Natural killer cell (primary cell): ENCODE data around the gene PHF21A. TPM values are rescaled to one million over a fixed set of nuclear protein-coding genes. Genes with fewer than 3 reads are reported as not detected.

Source experiments
- ATAC-seq, 3 donors: fragments of 150-1000 bp in 2 of 3; fragments of 200-7000 bp in 1 of 3; cut with Tn5 transposase; 1 replicate in 1 of 3; 2 replicates in 2 of 3; pipeline ENCODE4 v1.10.0; 2021; ENCODE audit warnings: mild to moderate bottlenecking in 2 of 3, moderate library complexity in 2 of 3
- DNase-seq, 2 donors: peaks; one replicate each; pipeline versions ENCODE4 v3.0.0 to v3.0.0-alpha.2; 2013 to 2021; ENCODE audit warnings: mixed read lengths in 1 of 2
- H3K27ac ChIP-seq: one replicate; pipeline ENCODE4 v1.5.1; 2013; ENCODE audit warnings: mild to moderate bottlenecking, low read length
- H3K27me3 ChIP-seq: one replicate; pipeline ENCODE4 v1.6.1; 2013; ENCODE audit warnings: low read length; ENCODE audit not compliant: control insufficient read depth, insufficient read depth
- H3K36me3 ChIP-seq: one replicate; pipeline ENCODE4 v1.6.1; 2013; ENCODE audit warnings: low read length; ENCODE audit not compliant: control insufficient read depth, insufficient read depth
- H3K4me1 ChIP-seq: one replicate; pipeline ENCODE4 v1.6.1; 2013; ENCODE audit warnings: low read length; ENCODE audit not compliant: control insufficient read depth, insufficient read depth
- H3K4me3 ChIP-seq: one replicate; pipeline ENCODE4 v1.5.1; 2013; ENCODE audit warnings: low read length
- H3K9me3 ChIP-seq: one replicate; pipeline ENCODE4 v1.6.1; 2013; ENCODE audit warnings: low read length; ENCODE audit not compliant: control insufficient read depth, insufficient read depth
- H3K27ac Mint-ChIP-seq, 2 donors: one replicate each; pipeline ENCODE4 v1.8.0; 2022; ENCODE audit warnings: mild to moderate bottlenecking in 2 of 2, mixed read lengths in 2 of 2, moderate library complexity in 1 of 2
- H3K27me3 Mint-ChIP-seq, 2 donors: one replicate each; pipeline ENCODE4 v1.8.0; 2022; ENCODE audit warnings: low read depth in 2 of 2, mixed read lengths in 2 of 2
- H3K36me3 Mint-ChIP-seq: one replicate; pipeline ENCODE4 v1.8.0; 2022; ENCODE audit warnings: mixed read lengths
- H3K4me1 Mint-ChIP-seq, 2 donors: one replicate each; pipeline ENCODE4 v1.8.0; 2022; ENCODE audit warnings: mixed read lengths in 2 of 2
- H3K4me3 Mint-ChIP-seq: one replicate; pipeline ENCODE4 v1.8.0; 2022; ENCODE audit warnings: mild to moderate bottlenecking, moderate library complexity, mixed read lengths
- H3K9me3 Mint-ChIP-seq, 2 donors: one replicate each; pipeline ENCODE4 v1.8.0; 2022; ENCODE audit warnings: mixed read lengths in 2 of 2
- WGBS: methylation state at CpG from one replicate; pipeline ENCODE4 v1.1.7; 2013; ENCODE audit warnings: missing lambda C conversion rate; ENCODE audit not compliant: insufficient coverage; 5-methylcytosine and 5-hydroxymethylcytosine counted together
- intact Hi-C: fragments of 100-400 bp; cut with micrococcal nuclease; formaldehyde crosslinking; loops from one replicate; pipeline ENCODE4 v1.14.2; 2022
- total RNA-seq, 4 donors: library from RNA; stranded (reverse); fragments of 120-200 nt in 1 of 4; gene quantifications; one replicate each; pipeline versions ENCODE4 v1.2.3 to v1.2.4, GENCODE V29; 2013 to 2022
- TF ChIP-seq, protein P1 (sequence below): fragments of 200-600 bp; IDR thresholded peaks from one replicate; pipeline ENCODE4 v1.8.0; 2022; ENCODE audit warnings: antibody characterized with exemption

PHF21A gene
- total RNA-seq, 3 donors from 2014 or later (not counting 1 experiment from before 2014, with no cell fraction given): 138 to 147 (median 139) TPM

DNA sequence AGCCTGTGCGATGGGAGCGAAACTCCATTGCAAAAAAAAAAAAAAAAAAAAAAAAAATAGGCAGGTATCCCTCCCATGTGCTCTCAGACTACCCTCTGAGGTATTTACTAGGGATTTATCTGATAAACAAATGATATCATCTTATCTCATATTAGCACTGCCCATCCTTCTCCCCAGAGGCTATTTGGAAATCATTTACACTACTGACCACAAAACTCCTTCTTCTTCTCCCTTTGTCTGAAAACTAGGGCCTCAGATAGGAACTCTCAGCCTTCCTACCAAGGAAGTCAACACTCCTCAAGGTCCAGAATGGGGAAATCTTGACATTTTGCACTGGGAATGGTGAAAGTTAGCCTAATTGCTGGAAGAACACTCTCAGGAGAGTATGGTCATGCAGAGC is 152.4 kb downstream of the PHF21A start:
- Histone ChIP-seq H3K27ac (no peak overlapping the region), H3K4me3 (no peak overlapping the region), H3K4me1 (no peaks in the 10 kb centered on the region), H3K9me3 (no peaks in the 10 kb centered on the region), H3K36me3 (peaks cover 45% of the 10 kb centered on the region), H3K27me3 (no peaks in the 10 kb centered on the region)
- WGBS: no CpG with 5 or more reads among the region's 2 CpGs
- H3K27me3 Mint-ChIP-seq: no peaks in the 10 kb centered on the region
- H3K4me3 Mint-ChIP-seq: no peak overlapping the region
- DNase-seq (no peak), ATAC-seq (no peak)
- no peaks in the 10 kb centered on the region for H3K9me3 Mint-ChIP-seq
- intact Hi-C loops: loop anchor here (10.0 kb wide), 1 partner anchor 156 kb away; the partner anchor contains the start of gene PHF21A
- no peaks in the 10 kb centered on the region for H3K4me1 Mint-ChIP-seq
- peaks cover 21% of the 10 kb centered on the region for H3K36me3 Mint-ChIP-seq
- TF ChIP-seq, protein P1, sequence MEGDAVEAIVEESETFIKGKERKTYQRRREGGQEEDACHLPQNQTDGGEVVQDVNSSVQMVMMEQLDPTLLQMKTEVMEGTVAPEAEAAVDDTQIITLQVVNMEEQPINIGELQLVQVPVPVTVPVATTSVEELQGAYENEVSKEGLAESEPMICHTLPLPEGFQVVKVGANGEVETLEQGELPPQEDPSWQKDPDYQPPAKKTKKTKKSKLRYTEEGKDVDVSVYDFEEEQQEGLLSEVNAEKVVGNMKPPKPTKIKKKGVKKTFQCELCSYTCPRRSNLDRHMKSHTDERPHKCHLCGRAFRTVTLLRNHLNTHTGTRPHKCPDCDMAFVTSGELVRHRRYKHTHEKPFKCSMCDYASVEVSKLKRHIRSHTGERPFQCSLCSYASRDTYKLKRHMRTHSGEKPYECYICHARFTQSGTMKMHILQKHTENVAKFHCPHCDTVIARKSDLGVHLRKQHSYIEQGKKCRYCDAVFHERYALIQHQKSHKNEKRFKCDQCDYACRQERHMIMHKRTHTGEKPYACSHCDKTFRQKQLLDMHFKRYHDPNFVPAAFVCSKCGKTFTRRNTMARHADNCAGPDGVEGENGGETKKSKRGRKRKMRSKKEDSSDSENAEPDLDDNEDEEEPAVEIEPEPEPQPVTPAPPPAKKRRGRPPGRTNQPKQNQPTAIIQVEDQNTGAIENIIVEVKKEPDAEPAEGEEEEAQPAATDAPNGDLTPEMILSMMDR: no peak
- no peak overlapping the region for H3K27ac Mint-ChIP-seq

DNA sequence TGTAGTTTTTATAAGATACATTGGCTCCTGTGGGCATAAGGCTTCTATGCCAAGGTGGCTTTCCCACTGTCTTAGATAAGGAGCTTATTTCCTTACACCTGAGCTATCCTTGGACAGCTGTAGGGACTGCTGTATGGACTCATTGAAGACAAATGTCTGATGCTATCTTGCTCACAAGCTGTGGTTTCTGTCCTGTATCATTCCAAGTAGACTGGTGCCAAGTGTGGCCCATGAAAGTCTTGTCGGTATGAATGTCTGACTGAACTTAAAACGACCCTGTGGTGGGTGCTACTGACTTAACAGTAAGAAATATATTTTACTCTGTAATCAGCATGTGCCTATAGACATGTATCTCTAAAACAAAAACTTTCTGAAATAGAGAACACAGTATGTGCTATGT is 153.7 kb downstream of the PHF21A start:
- Mint-ChIP-seq H3K36me3 (peaks cover 21% of the 10 kb centered on the region), H3K27me3 (no peaks in the 10 kb centered on the region), H3K4me3 (no peak overlapping the region), H3K4me1 (no peaks in the 10 kb centered on the region), H3K27ac (no peak overlapping the region), H3K9me3 (no peaks in the 10 kb centered on the region)
- 86% methylated on average over 2 of the region's 2 CpGs for WGBS
- H3K4me3 ChIP-seq: no peak overlapping the region
- H3K27ac ChIP-seq: no peak overlapping the region
- no peak for ATAC-seq
- intact Hi-C loops: loop anchor here (10.0 kb wide), 1 partner anchor 157 kb away; the partner anchor contains the start of gene PHF21A
- DNase-seq: no peak
- TF ChIP-seq, protein P1: no peak
- H3K4me1 ChIP-seq: no peaks in the 10 kb centered on the region
- H3K27me3 ChIP-seq: no peaks in the 10 kb centered on the region
- H3K36me3 ChIP-seq: peaks cover 46% of the 10 kb centered on the region
- H3K9me3 ChIP-seq: no peaks in the 10 kb centered on the region

DNA sequence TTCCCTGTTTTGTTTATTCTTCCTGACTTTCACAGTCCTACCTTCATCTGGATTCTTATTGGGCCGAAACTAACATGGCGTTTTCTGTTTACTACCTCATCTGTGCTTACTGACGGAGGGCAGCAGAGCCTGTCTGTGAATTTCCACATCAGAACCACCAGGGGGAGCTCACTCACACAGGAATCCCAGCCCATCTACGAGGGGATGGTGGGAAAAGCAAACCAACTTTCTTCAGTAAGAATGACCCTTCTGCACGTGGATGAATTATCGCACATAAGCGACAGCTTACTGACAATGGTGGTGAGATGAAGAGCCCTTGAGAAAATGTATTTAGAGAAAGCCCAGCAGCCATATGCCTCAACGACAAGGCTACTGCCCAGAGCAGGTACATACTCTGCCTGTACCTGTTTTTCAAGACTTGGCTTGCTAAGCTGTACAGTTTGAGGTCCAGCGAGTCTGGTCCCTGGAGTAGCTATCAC is 156.3 kb downstream of the PHF21A start:
- H3K36me3 Mint-ChIP-seq: peaks cover 21% of the 10 kb centered on the region
- Histone ChIP-seq H3K4me3 (no peak overlapping the region), H3K9me3 (no peaks in the 10 kb centered on the region), H3K27me3 (no peaks in the 10 kb centered on the region), H3K4me1 (no peaks in the 10 kb centered on the region), H3K36me3 (peaks cover 43% of the 10 kb centered on the region), H3K27ac (no peak overlapping the region)
- DNase-seq (peak; percentile 36 to 90), ATAC-seq (peak; percentile 88 to 99 (median 96))
- no peaks in the 10 kb centered on the region for H3K4me1 Mint-ChIP-seq
- intact Hi-C loops: loop anchor here (1.0 to 10.0 kb wide), 3 partner anchors 41 to 343 kb away; partner anchors contain the start of gene PHF21A
- no peaks in the 10 kb centered on the region for H3K27me3 Mint-ChIP-seq
- H3K4me3 Mint-ChIP-seq: no peak overlapping the region
- 47% methylated on average over 9 of the region's 9 CpGs for WGBS
- TF ChIP-seq, protein P1: peak; percentile 91
- H3K9me3 Mint-ChIP-seq: no peaks in the 10 kb centered on the region
- no peak overlapping the region for H3K27ac Mint-ChIP-seq

DNA sequence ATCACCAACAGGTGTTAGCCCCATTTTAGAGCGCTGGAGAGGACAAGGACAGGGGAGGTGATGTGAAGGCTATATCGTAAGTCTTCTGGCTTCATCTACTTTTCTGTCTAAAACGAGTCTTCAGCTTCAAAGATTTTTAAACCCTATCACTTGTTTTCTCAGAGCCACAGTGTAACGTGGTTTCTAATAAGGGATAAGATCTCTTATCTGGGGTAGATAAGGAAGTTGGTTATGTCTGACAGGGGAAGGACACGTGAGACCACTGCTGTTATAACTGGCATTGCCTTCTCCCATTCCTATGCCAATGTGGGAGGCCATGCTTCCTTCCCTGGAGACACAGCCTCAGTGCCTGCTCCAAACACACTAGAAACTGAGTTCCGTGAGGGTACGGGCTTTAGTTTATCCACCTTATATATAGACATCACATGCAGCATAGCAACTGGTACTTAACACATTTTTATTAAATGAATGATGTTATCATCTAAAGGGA is 159.5 kb downstream of the PHF21A start:
- H3K27me3 Mint-ChIP-seq: no peaks in the 10 kb centered on the region
- no peak overlapping the region for H3K27ac ChIP-seq
- TF ChIP-seq, protein P1: no peak
- no peak overlapping the region for H3K4me3 ChIP-seq
- H3K27ac Mint-ChIP-seq: no peak overlapping the region
- intact Hi-C loops: loop anchor here (10.0 kb wide), 1 partner anchor 163 kb away; the partner anchor contains the start of gene PHF21A
- H3K4me3 Mint-ChIP-seq: no peak overlapping the region
- no peak for DNase-seq
- H3K27me3 ChIP-seq: no peaks in the 10 kb centered on the region
- no peaks in the 10 kb centered on the region for H3K9me3 ChIP-seq
- no peaks in the 10 kb centered on the region for H3K9me3 Mint-ChIP-seq
- no peaks in the 10 kb centered on the region for H3K36me3 Mint-ChIP-seq
- H3K4me1 ChIP-seq: no peaks in the 10 kb centered on the region
- ATAC-seq: peak in 1 of 3 donors; percentile 50
- WGBS: 81% methylated on average over 6 of the region's 7 CpGs
- peaks cover under 1 to 9% of the 10 kb centered on the region in 2 donors for H3K4me1 Mint-ChIP-seq
- H3K36me3 ChIP-seq: peaks cover 26% of the 10 kb centered on the region
